ENCODE results near the gene ATP5ME.
A peak's percentile ranks its signal among the peaks of the same experiment; 100 is the strongest.
"Not testable (repeated sequence)": the region's sequence is repeated elsewhere in the genome, so short reads cannot be mapped to it uniquely, and the experiment has no call there.

The ATP5ME gene

DNA sequence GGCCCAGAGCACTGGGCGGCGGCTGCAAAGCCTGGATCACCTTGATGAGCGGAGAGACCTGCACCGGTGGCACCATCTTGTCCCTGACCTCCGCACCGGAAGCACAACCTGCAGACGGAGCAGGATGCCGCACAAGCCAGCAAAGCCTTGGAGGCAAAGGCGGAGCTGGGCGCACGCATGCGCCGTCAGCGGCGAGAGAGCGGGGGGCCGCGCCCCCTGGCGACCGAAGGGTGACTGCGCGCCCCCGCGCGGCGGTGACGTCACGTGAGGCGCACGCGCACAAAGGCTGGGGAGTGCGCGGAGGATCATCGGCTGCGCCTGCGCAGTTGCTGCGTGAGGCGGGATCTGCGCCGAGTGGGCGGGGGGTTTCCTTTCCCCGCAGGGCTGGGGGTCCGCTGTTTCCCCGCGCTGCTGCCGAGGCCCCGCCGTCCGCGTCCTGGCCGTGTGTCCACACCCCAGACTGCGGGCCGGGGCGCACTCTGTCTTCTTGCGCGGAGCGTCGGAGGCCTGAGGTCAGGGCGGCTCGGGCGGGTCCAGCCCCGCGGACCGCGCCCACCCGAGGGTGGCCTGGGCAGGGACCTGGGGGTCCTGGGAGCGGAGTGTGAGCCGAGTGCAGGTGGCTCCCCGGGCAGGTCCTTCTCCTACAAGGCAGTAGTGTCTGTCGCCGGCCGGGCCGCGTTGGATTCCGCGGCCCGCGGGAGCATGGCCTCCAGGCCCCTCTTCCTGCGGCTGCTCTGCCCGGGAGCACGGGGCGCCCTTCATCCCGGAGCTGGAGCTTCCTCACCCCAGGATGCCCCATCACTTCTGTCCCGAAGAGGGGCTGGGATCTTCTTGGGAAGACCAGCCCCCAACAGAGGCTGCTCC, at the start of gene ATP5ME, which contains the start of gene MYL5:
Gene ATP5ME (minus strand): TSS at position 105 of the 864 bp plus-strand sequence. CDS start 29 bp downstream, at position 76.
Gene MYL5 (plus strand): TSS at position 371 of the 864 bp plus-strand sequence. CDS start 3,485 bp downstream, outside the sequence.
- DNase-seq, result peak; percentile 51

DNA sequence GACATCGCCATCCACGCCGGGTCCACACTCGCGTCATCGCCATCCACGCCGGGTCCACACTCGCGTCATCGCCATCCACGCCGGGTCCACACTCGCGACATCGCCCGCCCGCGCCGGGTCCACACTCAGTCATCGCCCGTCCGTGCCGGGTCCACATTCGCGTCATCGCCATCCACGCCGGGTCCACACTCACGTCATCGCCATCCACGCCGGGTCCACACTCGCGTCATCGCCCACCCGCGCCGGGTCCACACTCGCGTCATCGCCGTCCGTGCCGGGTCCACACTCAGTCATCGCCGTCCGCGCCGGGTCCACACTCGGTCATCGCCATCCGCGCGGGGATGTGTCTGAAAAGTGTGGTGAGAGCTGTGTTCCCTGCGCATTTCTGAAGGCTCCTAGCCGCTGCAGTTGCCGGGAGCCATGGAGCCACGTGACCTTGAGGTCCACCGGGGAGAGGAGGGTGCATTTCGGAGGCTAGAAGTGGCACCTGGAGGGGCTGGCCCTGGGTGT, 48.8 kb upstream of the ATP5ME start:
- DNase-seq, result no peak

DNA sequence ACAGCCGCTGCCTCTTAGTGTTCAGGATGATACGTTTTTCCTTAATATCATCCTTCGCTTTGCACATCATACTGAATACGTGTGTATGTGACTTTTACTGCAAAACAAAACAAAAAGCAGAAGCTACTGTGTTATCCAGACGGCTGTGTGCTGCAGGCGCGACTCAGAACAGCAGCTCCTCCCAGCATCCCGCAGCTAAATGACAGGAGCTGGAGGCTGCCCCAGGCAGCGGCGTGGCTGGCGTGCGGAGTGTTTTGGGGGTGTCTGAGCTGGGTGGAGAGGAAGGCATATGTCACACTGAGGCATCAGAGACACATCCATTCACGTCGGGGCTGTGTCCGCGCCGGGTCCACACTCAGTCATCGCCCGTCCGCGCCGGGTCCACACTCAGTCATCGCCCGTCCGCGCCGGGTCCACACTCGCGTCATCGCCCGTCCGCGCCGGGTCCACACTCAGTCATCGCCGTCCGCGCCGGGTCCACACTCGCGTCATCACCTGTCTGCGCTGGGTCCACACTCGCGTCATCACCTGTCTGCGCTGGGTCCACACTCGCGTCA, 48.2 kb upstream of the ATP5ME start:
- DNase-seq, result no peak

DNA sequence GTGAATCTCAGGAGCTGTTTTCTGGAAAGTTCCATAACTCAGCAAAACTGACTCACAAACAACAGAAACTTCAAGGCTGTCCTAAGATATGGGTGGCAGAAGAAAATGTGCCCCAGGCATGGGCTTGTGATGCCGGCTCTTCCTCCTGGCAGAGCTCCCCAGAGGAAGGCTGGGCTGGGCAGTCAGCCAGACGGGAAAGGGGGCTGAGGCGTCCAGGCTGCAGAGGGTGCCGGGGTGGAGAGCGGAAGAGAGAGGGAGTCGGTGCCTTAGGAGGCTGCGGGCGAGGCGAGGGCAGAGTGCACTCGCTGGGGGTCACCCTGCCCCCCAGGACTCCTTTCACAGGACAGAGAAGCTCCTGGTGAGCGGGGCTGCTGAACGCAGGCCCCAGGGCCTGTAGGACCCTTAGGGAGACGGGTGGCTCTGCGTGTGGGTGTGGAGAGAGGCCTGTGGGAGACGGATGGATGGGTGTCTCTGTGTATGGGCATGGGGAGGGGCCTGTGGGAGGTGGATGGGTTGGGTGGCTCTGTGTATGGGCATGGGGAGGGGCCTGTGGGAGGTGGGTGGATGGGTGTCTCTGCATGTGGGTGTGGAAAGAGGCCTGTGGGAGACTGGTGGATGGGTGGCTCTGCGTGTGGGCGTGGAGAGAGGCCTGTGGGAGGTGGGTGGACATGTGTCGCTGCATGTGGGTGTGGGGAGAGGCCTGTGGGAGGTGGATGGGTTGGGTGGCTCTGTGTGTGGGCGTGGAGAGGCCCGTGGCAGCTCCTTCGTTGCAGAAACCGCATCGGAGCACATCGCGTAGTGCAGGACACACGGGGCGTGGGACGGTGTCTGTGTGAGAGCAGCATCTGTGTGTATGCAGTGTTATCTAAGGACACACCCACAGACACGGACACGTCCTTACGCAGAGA, 47.4 kb upstream of the ATP5ME start:
- DNase-seq, result no peak

DNA sequence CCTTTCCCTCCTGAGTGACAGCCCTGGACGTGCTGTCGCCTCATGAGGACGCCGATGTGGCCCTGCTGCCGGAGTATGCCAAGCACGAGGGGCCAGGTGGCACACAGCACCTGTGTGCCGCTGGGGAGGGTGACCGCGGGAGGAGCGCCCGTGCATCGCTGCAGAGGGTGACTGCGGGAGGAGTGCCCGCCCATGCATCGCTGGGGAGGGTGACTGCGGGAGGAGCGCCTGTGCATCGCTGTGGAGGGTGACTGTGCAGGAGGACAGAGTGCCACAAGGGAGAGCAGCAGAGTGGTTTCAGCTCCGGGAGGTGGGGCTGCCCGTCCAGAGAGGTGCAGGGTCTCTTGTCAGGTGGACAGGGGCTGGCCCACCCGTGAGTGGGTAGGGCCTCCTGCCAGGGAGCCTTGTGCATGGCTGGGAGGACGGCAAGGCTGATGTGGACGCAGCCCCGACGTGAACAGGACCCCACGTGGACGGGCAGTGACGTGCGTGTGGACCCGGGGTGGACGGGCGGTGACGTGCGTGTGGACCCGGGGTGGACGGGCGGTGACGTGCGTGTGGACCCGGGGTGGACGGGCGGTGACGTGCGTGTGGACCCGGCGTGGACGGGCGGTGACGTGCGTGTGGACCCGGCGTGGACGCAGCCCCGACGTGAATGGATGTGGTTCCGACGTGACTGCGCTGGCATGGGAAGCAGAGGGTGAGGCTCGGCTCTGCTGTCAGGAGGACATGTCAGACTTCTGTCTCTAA, 46.2 kb upstream of the ATP5ME start:
- no peak for DNase-seq

DNA sequence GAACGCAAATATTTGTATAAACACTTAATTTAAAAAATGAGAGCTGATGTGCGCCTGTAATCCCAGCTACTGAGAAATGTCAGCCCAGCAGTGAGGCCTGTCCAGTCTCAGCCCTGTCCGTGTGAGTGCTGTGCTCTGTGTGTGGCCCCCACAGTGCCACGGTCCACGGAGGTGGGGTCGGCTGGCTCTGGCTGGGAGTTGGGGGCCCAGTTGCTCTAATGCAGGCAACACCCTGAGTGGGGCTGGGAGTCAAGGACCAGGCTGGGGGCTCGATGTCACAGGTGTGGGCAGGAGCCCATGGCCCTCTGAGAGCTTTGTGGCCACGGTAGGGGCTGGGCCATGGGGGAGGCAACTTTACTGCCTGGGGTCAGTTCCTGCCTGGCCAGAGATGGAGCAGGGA, 44.4 kb upstream of the ATP5ME start:
- DNase-seq, result no peak

GRCh38 chr4:717601-718320, 43.7 kb upstream of the ATP5ME start:
- DNase-seq, result no peak

DNA sequence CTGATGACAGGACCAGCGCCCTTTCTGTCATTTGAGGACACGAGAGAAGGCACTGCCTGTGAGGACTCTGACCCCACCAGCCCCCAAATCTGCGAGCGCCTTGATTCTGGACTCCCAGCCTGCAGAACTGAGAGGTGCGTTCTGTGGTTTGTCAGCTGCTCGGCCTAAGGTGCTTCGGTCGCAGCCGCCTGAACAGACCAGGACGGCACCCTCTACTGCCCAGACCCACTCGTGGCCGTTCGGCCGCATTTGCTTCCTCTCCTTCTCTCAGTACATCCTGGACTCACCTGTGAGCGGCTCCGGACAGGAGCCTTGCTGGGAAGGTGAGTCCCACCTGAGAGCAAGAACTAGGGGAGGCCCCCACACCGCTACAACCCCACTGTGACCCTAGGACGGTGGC, 40.0 kb upstream of the ATP5ME start:
- DNase-seq, result no peak

- no peak for DNase-seq
These were observed 39.0 kb upstream of the ATP5ME start for GRCh38 chr4:712916-713632.

GRCh38 chr4:712093-712492, 38.0 kb upstream of the ATP5ME start:
- no peak for DNase-seq

GRCh38 chr4:710916-711315, 36.8 kb upstream of the ATP5ME start:
- no peak for DNase-seq

GRCh38 chr4:710116-710515, 36.0 kb upstream of the ATP5ME start:
- no peak for DNase-seq

- DNase-seq, result no peak
These were observed 35.3 kb upstream of the ATP5ME start for GRCh38 chr4:709348-709747.

GRCh38 chr4:708631-708933, 34.5 kb upstream of the ATP5ME start:
- no peak for DNase-seq

GRCh38 chr4:707929-708630, 34.0 kb upstream of the ATP5ME start:
- no peak for DNase-seq

DNA sequence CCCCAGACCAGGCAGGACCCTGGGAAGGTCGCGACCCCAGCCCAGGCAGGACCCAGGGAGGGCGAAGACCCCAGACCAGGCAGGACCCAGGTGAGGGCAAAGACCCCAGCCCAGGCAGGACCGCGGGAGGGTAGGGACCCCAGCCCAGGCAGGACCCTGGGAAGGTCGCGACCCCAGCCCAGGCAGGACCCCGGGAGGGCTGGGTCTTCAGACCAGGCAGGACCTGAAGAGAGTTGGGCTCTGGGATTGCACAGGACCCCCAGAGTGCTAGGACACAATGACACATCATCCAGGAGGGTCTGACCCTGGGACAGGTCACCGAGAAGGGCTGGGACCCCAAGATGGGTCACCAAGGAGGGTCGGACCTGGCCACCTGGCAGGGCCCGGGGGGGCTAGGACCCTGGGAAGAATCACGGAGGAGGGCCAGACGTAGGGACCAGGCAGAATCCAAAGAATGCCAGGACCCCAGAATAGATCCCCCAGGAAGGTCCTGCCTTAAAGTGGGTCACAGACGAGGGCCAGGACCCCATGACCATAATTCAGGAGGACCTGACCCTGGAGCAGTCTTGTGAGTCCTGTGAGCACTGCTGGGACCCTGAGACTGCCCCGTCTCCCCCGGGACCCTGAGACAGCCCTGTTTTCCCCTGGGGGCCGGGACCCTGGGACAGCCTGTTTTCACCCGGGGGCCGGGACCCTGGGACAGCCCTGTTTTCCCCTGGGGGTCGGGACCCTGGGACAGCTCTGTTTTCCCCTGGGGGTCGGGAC, 32.9 kb upstream of the ATP5ME start:
- DNase-seq, result no peak

GRCh38 chr4:706083-706633, 32.1 kb upstream of the ATP5ME start:
- DNase-seq, result not testable (repeated sequence)

GRCh38 chr4:705278-706082, 31.4 kb upstream of the ATP5ME start, which contains the start of gene PCGF3:
TSS of gene PCGF3 (plus strand) at chr4:705832. CDS start at chr4:733681, 27,849 bp downstream.
- peak; percentile 71 for DNase-seq

DNA sequence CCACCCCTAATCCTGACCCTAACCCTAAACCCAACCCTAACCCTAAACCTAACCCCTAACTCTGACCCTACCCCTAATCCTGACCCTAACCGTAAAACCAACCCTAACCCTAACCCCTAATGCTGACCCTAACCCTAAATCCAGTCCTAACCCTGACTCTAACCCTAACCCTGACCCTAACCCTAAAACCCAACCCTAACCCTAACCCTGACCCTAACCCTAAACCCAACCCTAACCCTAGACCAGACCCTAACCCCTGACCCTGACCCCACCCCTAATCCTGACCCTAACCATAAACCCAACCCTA, 30.8 kb upstream of the ATP5ME start:
- DNase-seq, result no peak

Data from NCI-H2029 treated with DMSO at 0.1 percent for 48 hours (cell line).